Stimulated activated CD8-positive, alpha-beta memory T cell treated with anti-CD3 and anti-CD28 coated beads, Interleukin-15, amount 100 ng/mL, for 48 hours (primary cell): ENCODE results near the gene HYAL3.
"Not testable (repeated sequence)": the region's sequence is repeated elsewhere in the genome, so short reads cannot be mapped to it uniquely, and the experiment has no call there.

ENCODE experiments used
- DNase-seq, 2 donors: peaks; one replicate each; pipeline ENCODE4 v3.0.0-alpha.2; 2020; ENCODE audit warnings: low read depth in 2 of 2

The HYAL3 gene

DNA sequence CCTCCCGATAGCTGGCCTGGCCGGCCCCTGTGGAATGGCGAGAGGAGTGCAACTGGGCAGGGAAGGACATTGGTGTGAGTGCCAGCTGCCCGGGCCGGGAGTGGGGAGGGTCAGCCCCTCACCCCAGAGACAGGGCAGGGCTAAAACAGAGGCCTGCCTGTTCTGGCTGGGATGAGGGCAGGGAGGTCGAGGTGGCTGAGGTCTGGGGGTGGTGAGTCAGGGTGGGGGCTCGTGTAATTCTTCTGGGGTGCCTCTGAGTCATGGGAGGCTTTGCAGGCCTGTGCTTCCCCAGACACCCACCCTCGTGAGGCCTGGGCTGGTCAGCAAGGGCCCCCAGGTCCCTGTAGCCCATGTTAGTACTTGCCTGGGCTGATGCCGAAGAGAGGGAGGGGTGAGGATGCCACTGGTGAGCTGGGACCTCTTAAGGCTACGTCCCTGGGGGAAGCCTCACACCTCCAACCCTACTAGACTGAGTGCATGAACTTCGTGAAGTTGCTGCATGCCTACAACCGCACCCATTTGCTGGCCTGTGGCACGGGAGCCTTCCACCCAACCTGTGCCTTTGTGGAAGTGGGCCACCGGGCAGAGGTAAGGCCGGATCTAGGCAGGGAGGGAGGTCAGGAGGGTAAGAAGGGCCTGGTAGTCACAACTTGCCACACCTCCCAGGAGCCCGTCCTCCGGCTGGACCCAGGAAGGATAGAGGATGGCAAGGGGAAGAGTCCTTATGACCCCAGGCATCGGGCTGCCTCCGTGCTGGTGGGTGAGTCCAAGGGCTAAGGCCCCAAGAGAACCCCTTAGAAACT, 28.6 kb downstream of the HYAL3 start:
- DNase-seq: no peak

- DNase-seq: no peak
Measured at GRCh38 chr3:50269977-50270413, 29.2 kb downstream of the HYAL3 start.

GRCh38 chr3:50269460-50269859, 29.7 kb downstream of the HYAL3 start:
- no peak for DNase-seq

DNA sequence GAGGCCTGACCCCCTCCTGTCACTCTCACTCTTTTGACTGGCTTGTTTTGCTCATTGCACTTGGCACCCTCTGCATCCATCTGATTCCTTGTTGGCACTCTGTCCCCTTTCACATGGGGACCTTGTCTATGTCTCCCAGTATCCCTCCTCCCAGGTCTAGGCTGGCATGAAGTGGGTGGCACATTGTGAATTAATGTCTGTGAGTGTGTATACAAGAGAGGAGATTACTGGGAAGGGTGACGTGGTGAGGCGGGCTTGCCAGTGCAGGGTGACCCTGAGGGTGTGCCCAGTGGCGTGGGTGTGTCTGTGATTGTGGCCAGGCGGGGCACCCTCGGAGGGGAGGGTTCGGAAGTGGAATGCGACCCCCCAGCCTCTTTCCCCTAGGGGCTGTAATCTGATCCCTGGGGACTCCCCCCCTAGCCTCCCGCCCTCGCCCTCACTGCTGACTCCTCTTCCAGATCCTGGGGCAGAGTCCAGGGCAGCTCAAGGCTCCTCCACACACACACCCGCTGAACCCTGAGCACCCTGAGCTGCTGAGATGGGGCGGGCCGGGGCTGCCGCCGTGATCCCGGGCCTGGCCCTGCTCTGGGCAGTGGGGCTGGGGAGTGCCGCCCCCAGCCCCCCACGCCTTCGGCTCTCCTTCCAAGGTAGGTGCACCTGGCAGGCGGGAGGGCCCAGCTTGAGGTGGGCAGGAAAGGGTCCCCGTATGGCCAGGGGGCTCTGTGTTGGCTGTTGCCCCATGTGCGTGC, 30.3 kb downstream of the HYAL3 start, which contains the start of gene SEMA3B:
Gene SEMA3B, plus strand, starts transcription at position 445 of the 749 bp plus-strand sequence. Its CDS starts 94 bp downstream, at position 539.
- no peak for DNase-seq

DNA sequence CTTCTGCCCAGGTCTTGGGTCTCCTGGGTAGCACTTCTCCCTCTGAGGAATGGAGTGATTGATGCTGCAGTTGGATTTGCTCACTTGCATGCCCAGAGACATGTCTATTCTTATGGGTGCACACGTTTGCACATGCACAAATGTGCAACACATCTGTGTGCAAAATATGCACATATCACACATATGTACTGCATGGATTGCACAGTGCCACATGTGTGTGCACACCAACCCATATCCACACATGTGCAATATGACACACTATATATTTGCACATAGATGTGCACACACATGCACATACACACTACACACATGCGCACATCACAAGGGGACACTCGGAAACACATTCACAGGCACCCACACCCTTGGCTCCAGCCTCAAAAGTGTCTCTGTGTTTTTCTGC, 30.9 kb downstream of the HYAL3 start:
- no peak for DNase-seq

- DNase-seq: no peak
Measured at GRCh38 chr3:50267280-50267913, 31.8 kb downstream of the HYAL3 start.

- DNase-seq: no peak
Measured at GRCh38 chr3:50266836-50267235, 32.4 kb downstream of the HYAL3 start.

DNA sequence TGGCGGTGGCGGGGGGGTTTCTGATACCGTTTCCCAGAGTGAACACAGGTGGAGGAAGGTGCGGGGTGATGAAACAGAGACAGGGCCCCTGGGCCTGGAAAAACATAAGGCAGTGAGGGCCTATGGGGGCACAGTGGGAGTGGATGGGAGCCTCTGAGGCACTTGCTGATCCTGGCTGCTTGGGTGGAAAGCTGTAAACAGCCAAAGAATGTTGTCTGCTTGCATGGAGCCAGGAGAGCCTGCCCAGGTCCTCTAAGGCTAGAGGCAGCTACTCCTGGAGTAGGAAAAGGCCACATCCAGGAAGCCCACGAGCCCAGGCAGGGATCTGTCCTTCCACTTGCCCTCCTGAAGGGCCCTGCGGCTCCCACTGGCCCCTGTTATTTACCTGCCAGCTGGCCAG, 33.2 kb downstream of the HYAL3 start:
- no peak for DNase-seq

GRCh38 chr3:50265571-50265970, 33.6 kb downstream of the HYAL3 start:
- no peak for DNase-seq

GRCh38 chr3:50264964-50265485, 34.2 kb downstream of the HYAL3 start:
- no peak for DNase-seq

DNA sequence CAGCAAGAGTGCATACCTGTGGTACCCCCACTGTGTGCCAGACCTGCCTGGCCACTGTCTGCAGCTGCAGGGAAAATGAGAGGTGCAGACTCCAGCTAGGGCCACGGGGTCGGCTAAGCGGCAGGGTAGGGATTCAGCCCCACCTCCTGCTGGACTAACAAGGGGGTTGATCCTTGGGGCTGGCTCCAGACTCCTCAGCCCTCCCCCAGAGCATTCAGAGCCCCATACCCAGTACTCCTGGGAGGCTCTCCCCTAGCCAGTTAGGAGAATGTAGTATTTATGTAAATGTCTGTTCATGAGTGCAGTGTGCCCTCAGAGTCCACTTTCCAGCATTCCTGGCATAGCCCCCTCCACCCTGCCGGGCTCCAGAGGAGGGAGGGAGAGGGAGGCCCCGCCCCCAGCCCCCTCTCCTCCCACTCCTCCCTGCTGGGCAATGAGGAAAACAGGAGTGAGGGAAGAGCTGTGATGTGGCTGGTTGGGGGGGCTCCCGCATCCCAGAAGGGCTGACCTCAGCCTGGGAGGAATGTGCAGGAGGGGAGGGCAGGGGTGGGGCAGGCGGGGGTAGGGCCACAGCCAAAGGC, 34.7 kb downstream of the HYAL3 start:
- no peak for DNase-seq

DNA sequence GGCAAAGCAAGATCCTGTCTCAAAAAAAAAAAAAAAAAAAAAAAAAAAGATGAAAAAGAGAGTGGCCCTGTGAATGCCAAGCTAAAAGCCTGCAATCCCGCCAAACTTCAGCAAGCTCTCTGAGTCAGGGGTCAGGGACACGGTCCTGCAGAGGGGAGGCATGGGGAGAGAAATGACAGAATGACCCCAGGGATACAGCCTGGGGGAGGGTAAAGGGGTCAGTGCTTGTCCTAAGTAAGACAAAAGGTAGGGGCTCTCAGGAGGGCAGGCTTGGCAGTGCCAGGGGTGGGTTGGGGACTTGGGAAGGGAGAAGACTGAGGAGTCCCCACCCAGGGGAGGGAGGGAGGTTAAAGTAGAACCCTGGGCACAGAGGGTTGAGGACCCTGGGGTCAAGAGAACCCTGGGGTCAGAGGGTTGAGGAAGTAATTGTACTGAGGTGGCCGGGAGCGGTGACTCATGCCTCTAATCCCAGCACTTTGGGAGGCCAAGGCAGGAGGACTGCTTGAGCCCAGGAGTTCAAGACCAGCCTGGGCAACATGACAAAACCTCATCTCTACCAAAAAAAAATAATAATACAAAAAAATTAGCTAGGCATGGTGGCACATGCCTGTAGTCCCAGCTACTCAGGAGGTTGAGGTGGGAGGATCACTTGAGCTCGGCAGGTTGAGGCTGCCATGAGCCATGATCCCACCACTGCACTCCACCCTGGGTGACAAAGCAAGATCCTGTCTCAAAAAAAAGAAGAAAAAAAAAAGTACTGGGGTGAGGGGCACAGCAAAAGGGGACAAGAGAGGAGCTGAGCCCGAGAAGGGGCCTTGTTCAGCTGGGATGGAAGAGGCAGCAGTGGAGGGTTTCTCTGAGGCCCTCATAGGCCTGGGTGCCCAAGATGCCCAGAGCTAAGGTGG, 35.5 kb downstream of the HYAL3 start:
- no peak for DNase-seq

DNA sequence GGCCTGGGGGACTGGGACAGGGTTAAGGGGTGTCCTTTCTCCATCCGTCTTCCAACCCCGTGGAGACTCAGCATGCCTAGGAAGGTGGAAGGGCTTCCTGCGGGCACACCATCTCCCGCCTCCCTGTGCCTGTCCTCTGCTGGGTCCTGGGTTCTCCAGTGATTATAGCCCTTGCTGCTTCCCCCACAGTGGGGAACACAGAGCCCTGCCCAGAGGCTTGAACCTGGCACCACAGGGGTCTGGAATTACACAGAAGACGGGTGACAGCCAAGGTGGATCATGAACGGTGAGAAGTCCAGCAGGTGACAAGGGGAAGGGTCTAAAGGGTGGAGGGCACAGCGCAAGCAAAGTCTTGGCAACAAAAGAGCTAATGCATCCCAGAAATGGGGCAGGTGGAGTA, 36.4 kb downstream of the HYAL3 start:
- no peak for DNase-seq

GRCh38 chr3:50262200-50262599, 37.0 kb downstream of the HYAL3 start:
- not testable (repeated sequence) for DNase-seq

- DNase-seq: no peak
Measured at GRCh38 chr3:50261505-50261904, 37.7 kb downstream of the HYAL3 start.

GRCh38 chr3:50260942-50261441, 38.2 kb downstream of the HYAL3 start:
- DNase-seq: no peak

DNA sequence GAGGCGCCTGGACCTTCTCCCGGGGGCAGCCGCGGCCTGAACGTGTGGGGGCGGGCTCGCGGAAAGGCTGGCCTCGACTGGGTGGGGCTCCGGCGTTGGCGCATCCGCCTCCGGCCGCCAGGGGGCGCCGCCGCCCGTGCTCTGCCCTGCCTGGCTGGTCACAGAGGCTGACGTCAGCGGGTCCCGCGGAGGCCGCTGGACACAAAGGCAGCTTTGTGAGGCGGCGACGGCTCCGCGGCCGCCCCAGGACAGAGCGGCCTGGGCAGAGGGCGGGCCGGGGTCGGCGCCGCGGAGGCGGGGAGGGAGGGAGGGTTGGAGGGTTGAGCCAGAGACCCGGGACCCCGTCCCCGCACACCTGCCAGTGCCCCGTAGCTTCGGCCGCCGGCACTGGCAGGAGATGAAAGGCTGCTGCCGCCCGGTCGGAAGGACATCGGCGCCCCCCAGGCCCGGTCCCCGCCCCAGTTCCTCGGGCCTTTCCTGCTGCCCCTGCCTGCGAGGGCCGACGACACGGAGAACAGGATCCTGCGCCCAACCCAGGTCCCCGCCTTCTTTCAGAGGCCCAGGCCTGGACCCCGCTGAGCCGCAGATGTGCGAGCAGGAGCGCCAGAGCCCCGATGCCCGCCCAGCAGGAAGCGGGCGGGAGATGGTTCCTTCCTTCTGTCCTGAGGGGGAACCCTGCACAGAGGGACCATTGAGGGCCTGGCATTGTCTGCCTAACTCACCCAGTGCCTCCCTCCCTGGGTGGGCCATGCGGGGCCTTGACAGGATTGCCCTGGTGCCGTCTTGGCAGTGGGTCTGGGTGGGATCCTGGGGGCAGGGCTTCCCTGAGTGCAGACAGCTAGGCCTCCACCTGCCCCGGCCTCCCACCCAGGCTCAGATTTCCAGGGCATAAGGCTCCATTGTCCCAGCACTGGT, 38.9 kb downstream of the HYAL3 start:
- peak; percentile 85 for DNase-seq

GRCh38 chr3:50259432-50260026, 39.7 kb downstream of the HYAL3 start:
- no peak for DNase-seq

GRCh38 chr3:50258979-50259378, 40.2 kb downstream of the HYAL3 start:
- DNase-seq: no peak
